ENCODE measurements around the gene OR4D10. TPM values are rescaled to one million over a fixed set of nuclear protein-coding genes. Genes with fewer than 3 reads are reported as not detected.

OR4D10 gene
- total and polyA plus RNA-seq, 2 of the 4 experiments (the other 2 are of a cell fraction) = not detected

GRCh38 chr11:59510941-59511589 is 38.0 kb downstream of the OR4D10 start, which contains the start of gene OR4D9:
OR4D9 (plus strand) TSS chr11:59511539; CDS start chr11:59514913, 3,374 bp downstream.
- H3K4ac ChIP-seq (ENCODE audit: low read depth, low read length) = no peak within 1 kb of the TSS
- H4K20me1 ChIP-seq (ENCODE audit: insufficient read depth, low read length) = no peaks in the 10 kb centered on the region
- no peaks in the 10 kb centered on the region for H3K36me3 ChIP-seq (ENCODE audit: control insufficient read depth, insufficient read depth, low read length)
- H3K27ac ChIP-seq (ENCODE audit: insufficient read depth, low read length) = no peak within 1 kb of the TSS
- no peak within 1 kb of the TSS for H3K14ac ChIP-seq (replicated peaks; ENCODE audit: low read depth, low read length)
- no peaks in the 10 kb centered on the region for H3K79me1 ChIP-seq (ENCODE audit: low read depth in 1 of 2, low read length in 2 of 2)
- no peak within 1 kb of the TSS for H3K4me2 ChIP-seq (ENCODE audit: low read depth, low read length)
- no peak within 1 kb of the TSS for H2BK5ac ChIP-seq (ENCODE audit: low read depth, low read length, poor library complexity, severe bottlenecking)
- no CpG with 5 or more reads among the region's 2 CpGs for WGBS, 2 experiments (ENCODE audit: extremely low coverage in 2 of 2, insufficient read length in 1 of 2)
- BruUV-seq (replicated peaks) = no TSS peak
- no peak within 1 kb of the TSS for H3K4me3 ChIP-seq (ENCODE audit: insufficient read depth, low read depth, low read length)
- H3K56ac ChIP-seq (ENCODE audit: extremely low read depth, insufficient read depth, low read length) = no peak within 1 kb of the TSS
- H2BK15ac ChIP-seq (ENCODE audit: low read depth, low read length) = no peak within 1 kb of the TSS
- ChIA-PET CTCF (no interaction called here), POLR2A (ENCODE audit: unreplicated experiment) (no interaction called here)
- no peak within 1 kb of the TSS for H4K5ac ChIP-seq (ENCODE audit: low read depth, low read length)
- H2AK5ac ChIP-seq (ENCODE audit: low read depth, low read length) = no peak within 1 kb of the TSS
- no peak within 1 kb of the TSS for H2BK120ac ChIP-seq (ENCODE audit: low read depth, low read length)
- no peak within 1 kb of the TSS for H2AFZ ChIP-seq (replicated peaks; ENCODE audit: low read length, poor library complexity)
- H3K23ac ChIP-seq (ENCODE audit: low read depth, low read length) = no peak within 1 kb of the TSS
- no peaks in the 10 kb centered on the region for H3K27me3 ChIP-seq (ENCODE audit: control insufficient read depth, insufficient read depth, low read length)
- H3K18ac ChIP-seq (ENCODE audit: low read depth, low read length) = no peak within 1 kb of the TSS
- in situ Hi-C loops (cut with MboI; ENCODE audit: low sequenced_read_pairs) (no loop called here), dilution Hi-C loops (cut with HindIII; ENCODE audit: low sequenced_read_pairs, unreplicated experiment) (no loop called here), intact Hi-C loops (cut with micrococcal nuclease) (no loop called here)
- no peak within 1 kb of the TSS for H2AK9ac ChIP-seq (replicated peaks; ENCODE audit: low read depth, low read length, poor library complexity)
- no peak within 1 kb of the TSS for H2BK20ac ChIP-seq (ENCODE audit: low read depth, low read length)
- DNase-seq (no peak), ATAC-seq (ENCODE audit: low read depth) (no peak)
- H3K9ac ChIP-seq (ENCODE audit: low read depth, low read length) = no peak within 1 kb of the TSS
- no peak for TF ChIP-seq MAZ (IDR thresholded peaks at IDR 0.05; ENCODE audit: borderline replicate concordance, low read depth, low read length)
- no peak for TF ChIP-seq NFE2L2 (IDR thresholded peaks at IDR 0.05; ENCODE audit: low read depth, low read length)
- TF ChIP-seq CHD1 (IDR thresholded peaks at IDR 0.05; ENCODE audit: low read depth, low read length) = no peak
- no peak within 1 kb of the TSS for H4K8ac ChIP-seq (ENCODE audit: low read depth in 2 of 2, low read length in 2 of 2)
- no peak within 1 kb of the TSS for H4K91ac ChIP-seq (ENCODE audit: insufficient read depth, low read depth, low read length)
- H3K4me1 ChIP-seq (ENCODE audit: control insufficient read depth, insufficient read depth, low read length) = no peaks in the 10 kb centered on the region
- no peaks in the 10 kb centered on the region for H3K9me1 ChIP-seq (ENCODE audit: insufficient read depth, low read length)
- H3K9me3 ChIP-seq (ENCODE audit: control insufficient read depth, insufficient read depth, low read length) = no peaks in the 10 kb centered on the region
